Ovary (tissue), 3 donors: Measurements from ENCODE around the gene DLK1.

Experiments used
- EP300 ChIP-seq: sonication (generic); formaldehyde crosslinking; IDR thresholded peaks from one replicate; pipeline ENCODE4 v1.6.1; 2017; ENCODE audit warnings: antibody characterized with exemption
- POLR2A ChIP-seq: fragments of 450-650 bp; IDR thresholded peaks from one replicate; pipeline ENCODE4 v1.6.1; 2017; ENCODE audit warnings: antibody characterized with exemption, mild to moderate bottlenecking, moderate library complexity
- TF ChIP-seq, protein P1 (sequence below), 3 donors: fragments of 450-650 bp in 2 of 3; fragments of 200-600 bp in 1 of 3; IDR thresholded peaks; one replicate each; pipeline versions ENCODE4 v1.5.1 to v1.8.0; 2016 to 2022; ENCODE audit warnings: antibody characterized with exemption in 3 of 3, mild to moderate bottlenecking in 1 of 3
- donor health status: DM: no; HTN: no; CAD: no.

DNA sequence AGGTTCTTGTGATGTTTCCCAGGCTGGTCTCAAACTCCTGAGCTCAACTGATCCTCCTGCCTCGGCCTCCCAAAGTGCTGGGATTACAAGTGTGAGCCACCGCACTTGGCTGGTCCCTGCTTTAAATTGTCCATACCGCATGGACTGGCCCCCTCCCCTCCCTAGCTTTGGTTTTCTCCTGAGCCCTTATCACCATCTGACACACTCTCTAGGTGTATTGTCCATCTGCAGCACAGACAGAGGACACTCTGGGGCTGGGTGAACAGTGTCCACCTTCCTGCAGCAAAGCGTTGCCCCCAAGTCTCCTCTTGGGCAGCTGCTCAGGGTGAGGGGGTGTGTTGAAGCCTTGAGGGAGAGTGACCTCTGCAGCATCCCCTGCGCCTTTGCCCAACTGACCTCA is 36.0 kb upstream of the DLK1 start:
- TF ChIP-seq, protein P1, sequence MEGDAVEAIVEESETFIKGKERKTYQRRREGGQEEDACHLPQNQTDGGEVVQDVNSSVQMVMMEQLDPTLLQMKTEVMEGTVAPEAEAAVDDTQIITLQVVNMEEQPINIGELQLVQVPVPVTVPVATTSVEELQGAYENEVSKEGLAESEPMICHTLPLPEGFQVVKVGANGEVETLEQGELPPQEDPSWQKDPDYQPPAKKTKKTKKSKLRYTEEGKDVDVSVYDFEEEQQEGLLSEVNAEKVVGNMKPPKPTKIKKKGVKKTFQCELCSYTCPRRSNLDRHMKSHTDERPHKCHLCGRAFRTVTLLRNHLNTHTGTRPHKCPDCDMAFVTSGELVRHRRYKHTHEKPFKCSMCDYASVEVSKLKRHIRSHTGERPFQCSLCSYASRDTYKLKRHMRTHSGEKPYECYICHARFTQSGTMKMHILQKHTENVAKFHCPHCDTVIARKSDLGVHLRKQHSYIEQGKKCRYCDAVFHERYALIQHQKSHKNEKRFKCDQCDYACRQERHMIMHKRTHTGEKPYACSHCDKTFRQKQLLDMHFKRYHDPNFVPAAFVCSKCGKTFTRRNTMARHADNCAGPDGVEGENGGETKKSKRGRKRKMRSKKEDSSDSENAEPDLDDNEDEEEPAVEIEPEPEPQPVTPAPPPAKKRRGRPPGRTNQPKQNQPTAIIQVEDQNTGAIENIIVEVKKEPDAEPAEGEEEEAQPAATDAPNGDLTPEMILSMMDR (IDR thresholded peaks at IDR 0.05): no peak
- TF ChIP-seq POLR2A (no peak), EP300 (no peak)
